ENCODE data around the gene PIGQ. TPM values are rescaled to one million over a fixed set of nuclear protein-coding genes. Genes with fewer than 3 reads are reported as not detected.

PIGQ gene
- total and polyA plus RNA-seq, 2 of the 8 experiments (the other 6 are each of a cell fraction or from before 2014, with no cell fraction given), result 36.0 to 49.2 TPM

DNA sequence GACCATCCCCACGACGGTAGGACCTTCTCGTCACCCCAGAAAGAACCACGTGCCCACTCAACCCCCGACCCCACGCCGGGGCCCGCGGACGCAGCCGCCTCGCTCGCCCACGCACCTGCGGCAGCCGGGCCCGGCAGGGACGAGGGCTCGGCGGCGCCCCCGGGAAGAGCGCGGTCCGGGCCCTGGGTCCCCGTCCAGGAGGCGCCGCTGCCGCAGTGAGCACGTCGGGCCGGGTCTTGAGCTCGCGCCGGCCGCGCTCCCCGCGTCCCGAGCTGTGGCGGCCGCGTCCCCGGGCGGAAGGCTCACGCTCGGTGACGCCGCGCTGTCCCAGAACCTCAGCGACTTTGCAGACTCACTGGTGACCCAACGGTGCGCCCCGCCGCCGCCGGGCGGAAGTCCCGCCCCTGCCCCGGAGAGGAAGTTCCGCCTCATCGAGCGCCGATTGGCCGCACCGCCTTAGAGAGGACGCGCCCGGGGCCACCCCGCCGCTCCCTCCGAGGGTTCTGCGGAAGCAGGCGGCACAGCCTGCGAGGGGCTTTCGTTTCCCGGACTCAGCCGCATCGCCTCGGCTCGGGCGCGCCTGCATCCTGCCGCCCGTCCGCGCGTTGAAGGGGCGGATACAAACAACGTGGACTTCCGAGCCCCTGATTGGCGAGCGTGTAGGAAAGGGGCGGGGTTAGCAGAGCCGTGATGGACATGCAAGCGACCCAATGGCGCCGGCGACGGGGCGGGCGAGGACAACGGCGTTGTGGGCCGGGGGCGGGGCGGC, 19.3 kb downstream of the PIGQ start:
- H3K18ac ChIP-seq (ENCODE audit: extremely low read depth, low read length), result peak overlapping the region; percentile 99
- peaks cover 0 to 15% of the 10 kb centered on the region in 2 experiments; a peak in 2 of 4 replicates for H3K79me2 ChIP-seq (ENCODE audit: control insufficient read depth in 1 of 2, insufficient read depth in 2 of 2, low read length in 2 of 2)
- H2BK15ac ChIP-seq (ENCODE audit: low read length), result peak overlapping the region; percentile 81; the same call in 1 of the 2 replicates
- H3K23me2 ChIP-seq (ENCODE audit: low read depth, low read length), result peaks cover 9% of the 10 kb centered on the region
- no peak overlapping the region for H2BK20ac ChIP-seq (ENCODE audit: low read length)
- peaks cover 16 to 43% of the 10 kb centered on the region in 2 experiments for H4K20me1 ChIP-seq (replicated peaks in 1 of 2; ENCODE audit: control insufficient read depth in 1 of 2, insufficient read depth in 2 of 2, low read length in 2 of 2)
- peak overlapping the region; percentile 90 to 94 (median 91) for H3K4me3 ChIP-seq (ENCODE audit: extremely low read depth in 1 of 4, insufficient read depth in 2 of 4, low read depth in 3 of 4, low read length in 4 of 4)
- DNase-seq (ENCODE audit: low read depth in 1 of 2, low spot score in 2 of 2) (peak; percentile 73 to 100), FAIRE-seq (no peak)
- peak overlapping the region; percentile 99 for H3K27ac ChIP-seq (ENCODE audit: low read depth, low read length)
- no peaks in the 10 kb centered on the region for H3K36me3 ChIP-seq (ENCODE audit: control insufficient read depth in 2 of 4, insufficient read depth in 4 of 4, low read length in 3 of 4)
- H3K4ac ChIP-seq (replicated peaks; ENCODE audit: insufficient read length, low read depth, low read length), result peak overlapping the region; percentile 91
- H4K91ac ChIP-seq (replicated peaks; ENCODE audit: insufficient read length, low read length), result peak overlapping the region; percentile 98
- peaks cover 0 to 19% (median 11%) of the 10 kb centered on the region in 4 experiments; a peak in 6 of 7 replicates for H3K4me1 ChIP-seq (replicated peaks in 1 of 4; ENCODE audit: control insufficient read depth in 3 of 4, insufficient read depth in 4 of 4, low read length in 3 of 4)
- CTCF ChIA-PET (ENCODE audit: partially characterized antibody), result interaction anchor here (0.7 to 4.3 kb wide), 4 partner anchors 9 to 33 kb away, joined by 3 to 30 read pairs (median 4); no protein-coding TSS in a partner anchor
- peak overlapping the region; percentile 100 for H4K5ac ChIP-seq (ENCODE audit: insufficient read length, low read depth, low read length)
- peak overlapping the region; percentile 99 for H2BK5ac ChIP-seq (ENCODE audit: low read depth, low read length)
- no peaks in the 10 kb centered on the region for H3K9me3 ChIP-seq (ENCODE audit: insufficient read depth in 2 of 2, low read depth in 1 of 2, low read length in 1 of 2)
- H3K23ac ChIP-seq (ENCODE audit: insufficient read length), result no peak overlapping the region
- no peak overlapping the region for H3K14ac ChIP-seq (ENCODE audit: insufficient read length)
- 1% methylated on average over 32 of the region's 107 CpGs; no CpG with 5 or more reads in 1 of the 2 experiments for WGBS, 2 experiments (ENCODE audit: extremely low coverage in 1 of 2, insufficient coverage in 1 of 2, insufficient read length in 1 of 2, insufficient replicate concordance in 2 of 2, low coverage in 1 of 2, low lambda C conversion rate in 2 of 2, missing lambda C conversion rate in 1 of 2)
- H3K4me2 ChIP-seq (ENCODE audit: insufficient read depth in 1 of 2, low read depth in 2 of 2, low read length in 2 of 2), result peak overlapping the region; percentile 78 to 81
- peaks cover 8% of the 10 kb centered on the region; the same call in 1 of the 2 replicates for H3K79me1 ChIP-seq (ENCODE audit: low read depth, low read length)
- H4K8ac ChIP-seq (ENCODE audit: extremely low read depth, insufficient read depth, low read length), result peak overlapping the region; percentile 100
- peak overlapping the region; percentile 83 for H2BK120ac ChIP-seq (replicated peaks; ENCODE audit: low read depth, low read length)
- peak overlapping the region; percentile 56; the same call in 1 of the 2 replicates for H2AFZ ChIP-seq (ENCODE audit: low read length)
- POLR2A ChIA-PET (ENCODE audit: partially characterized antibody), result interaction anchor here (0.9 to 2.3 kb wide), 15 partner anchors 9 to 101 kb away, joined by 3 to 9 read pairs (median 4); partner anchors contain the start of genes METTL26, STUB1, WDR24 and WDR90
- no peak overlapping the region; the same call in 1 of the 2 replicates for H2AK5ac ChIP-seq (ENCODE audit: low read depth, low read length)
- peak overlapping the region; percentile 89 to 95 (median 93) for H3K9ac ChIP-seq (replicated peaks in 1 of 4; ENCODE audit: extremely low read depth in 1 of 4, low read depth in 3 of 4, low read length in 3 of 4)
- H3K27me3 ChIP-seq (replicated peaks in 1 of 4; ENCODE audit: control insufficient read depth in 3 of 4, extremely low read depth in 1 of 4, insufficient read depth in 3 of 4, low read length in 3 of 4), result peaks cover 0 to 45% (median 29%) of the 10 kb centered on the region in 4 experiments; a peak in 5 of 7 replicates
- peak overlapping the region; percentile 99 for H3K56ac ChIP-seq (replicated peaks; ENCODE audit: insufficient read length, low read depth, low read length)
- H2BK12ac ChIP-seq (ENCODE audit: low read depth, low read length), result peak overlapping the region; percentile 75; the same call in 1 of the 2 replicates
- TF ChIP-seq E2F6 (IDR thresholded peaks at IDR 0.05) (no peak), CTBP2 (IDR thresholded peaks at IDR 0.05; ENCODE audit: borderline replicate concordance, insufficient read depth, insufficient read length, low read length) (no peak), POLR2AphosphoS5 (IDR thresholded peaks at IDR 0.05; ENCODE audit: low read depth, low read length) (no peak; the same call in 1 of the 2 replicates), RFX5 (IDR thresholded peaks at IDR 0.05; ENCODE audit: borderline replicate concordance, low read depth, low read length) (no peak), TCF12 (IDR thresholded peaks at IDR 0.05; ENCODE audit: low read depth, low read length) (no peak), SP1 (IDR thresholded peaks at IDR 0.05; ENCODE audit: low read depth, low read length) (no peak)

All from H1 (cell line).